WTC11 (cell line): ENCODE results near the gene RREB1.

ENCODE experiments used
- AFF4 ChIP-seq: sonication (generic); formaldehyde crosslinking; IDR thresholded peaks from 2 replicates; pipeline ENCODE4 v1.8.1; 2023; ENCODE audit warnings: mild to moderate bottlenecking, missing genetic modification reagents, borderline replicate concordance
- ATF6 ChIP-seq: sonication (generic); formaldehyde crosslinking; IDR thresholded peaks from 2 replicates; pipeline ENCODE4 v1.8.1; 2023; ENCODE audit warnings: mild to moderate bottlenecking, missing genetic modification reagents
- CBFB ChIP-seq: sonication (generic); formaldehyde crosslinking; IDR thresholded peaks from 2 replicates; pipeline ENCODE4 v1.8.1; 2022; ENCODE audit warnings: mild to moderate bottlenecking, low read depth, missing genetic modification reagents
- MAX ChIP-seq: sonication (generic); formaldehyde crosslinking; IDR thresholded peaks from 2 replicates; pipeline ENCODE4 v1.8.0; 2022; ENCODE audit warnings: mild to moderate bottlenecking, missing genetic modification reagents

DNA sequence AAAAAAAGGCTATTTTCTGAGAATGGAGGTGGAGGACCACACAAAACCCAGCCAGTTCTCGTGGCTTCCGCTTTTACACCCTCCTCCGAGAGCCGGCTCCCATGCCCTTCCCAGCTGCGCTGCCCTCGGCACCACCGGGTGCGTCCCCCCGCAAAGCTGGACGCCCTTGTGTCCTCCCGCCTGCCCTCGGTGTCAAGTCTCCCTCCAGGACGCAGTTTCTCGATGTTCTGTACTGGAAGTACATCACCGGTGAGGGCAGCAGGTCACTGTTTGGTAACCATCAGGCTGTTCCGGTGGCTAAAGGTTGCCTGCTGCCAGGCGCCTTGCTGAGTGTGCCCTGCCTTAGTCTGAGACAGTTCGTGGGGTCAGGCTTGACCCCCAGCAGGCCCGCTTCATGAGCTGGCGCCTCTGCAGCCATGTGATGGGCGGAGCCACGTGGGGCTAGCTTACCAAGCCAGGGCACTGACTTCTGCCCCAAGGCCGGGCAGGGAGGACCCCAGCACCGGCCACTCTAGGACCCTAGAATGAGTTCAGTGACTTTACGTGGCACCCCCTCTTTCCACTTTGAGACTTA, 34.6 kb downstream of the RREB1 start:
- TF ChIP-seq ATF6 (no peak), MAX (CRISPR knock-in tag) (no peak), AFF4 (no peak), CBFB (CRISPR knock-in tag) (no peak)
